Prostate gland (tissue), 2 donors: Measurements from ENCODE around the gene SMARCA2.

ENCODE experiments used
- POLR2A ChIP-seq: fragments of 450-650 bp; IDR thresholded peaks from one replicate; pipeline ENCODE4 v1.6.1; 2016; ENCODE audit warnings: antibody characterized with exemption, mild to moderate bottlenecking
- TF ChIP-seq, protein P1 (sequence below), 4 experiments: fragments of 200-600 bp in 2 of 4; fragments of 450-650 bp in 2 of 4; sonication (generic) in 2 of 4; IDR thresholded peaks; 1 replicate in 3 of 4; 2 replicates in 1 of 4; pipeline ENCODE4 v1.5.1; 2016 to 2019; ENCODE audit warnings: antibody characterized with exemption in 4 of 4, mild to moderate bottlenecking in 2 of 4, moderate library complexity in 2 of 4

DNA sequence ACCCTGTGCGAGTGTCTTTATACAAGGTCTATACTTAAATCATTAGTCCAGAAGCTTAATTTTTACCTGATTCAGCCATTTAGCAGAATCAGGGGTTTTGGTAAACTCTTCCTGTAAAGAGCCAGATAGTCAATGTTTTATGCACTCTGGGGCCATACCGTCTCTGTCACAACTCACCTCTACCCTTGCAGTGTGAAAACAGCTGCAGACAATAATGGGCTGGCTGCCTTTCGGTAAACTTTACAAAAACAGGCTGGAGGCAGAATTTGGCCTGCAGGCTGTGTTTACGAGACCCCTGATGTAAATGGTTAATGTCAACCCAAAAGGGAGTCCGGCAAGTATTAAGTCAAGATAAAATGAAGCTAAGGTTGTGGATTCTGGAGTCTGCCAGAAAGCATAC, 32.8 kb downstream of the SMARCA2 start:
- TF ChIP-seq, protein P1, sequence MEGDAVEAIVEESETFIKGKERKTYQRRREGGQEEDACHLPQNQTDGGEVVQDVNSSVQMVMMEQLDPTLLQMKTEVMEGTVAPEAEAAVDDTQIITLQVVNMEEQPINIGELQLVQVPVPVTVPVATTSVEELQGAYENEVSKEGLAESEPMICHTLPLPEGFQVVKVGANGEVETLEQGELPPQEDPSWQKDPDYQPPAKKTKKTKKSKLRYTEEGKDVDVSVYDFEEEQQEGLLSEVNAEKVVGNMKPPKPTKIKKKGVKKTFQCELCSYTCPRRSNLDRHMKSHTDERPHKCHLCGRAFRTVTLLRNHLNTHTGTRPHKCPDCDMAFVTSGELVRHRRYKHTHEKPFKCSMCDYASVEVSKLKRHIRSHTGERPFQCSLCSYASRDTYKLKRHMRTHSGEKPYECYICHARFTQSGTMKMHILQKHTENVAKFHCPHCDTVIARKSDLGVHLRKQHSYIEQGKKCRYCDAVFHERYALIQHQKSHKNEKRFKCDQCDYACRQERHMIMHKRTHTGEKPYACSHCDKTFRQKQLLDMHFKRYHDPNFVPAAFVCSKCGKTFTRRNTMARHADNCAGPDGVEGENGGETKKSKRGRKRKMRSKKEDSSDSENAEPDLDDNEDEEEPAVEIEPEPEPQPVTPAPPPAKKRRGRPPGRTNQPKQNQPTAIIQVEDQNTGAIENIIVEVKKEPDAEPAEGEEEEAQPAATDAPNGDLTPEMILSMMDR (IDR thresholded peaks at IDR 0.05), result no peak
- TF ChIP-seq POLR2A, result no peak
